Hematopoietic multipotent progenitor cell treated with erythropoietin and hydrocortisone succinate and interleukin-3 and kit ligand, for 6 days (in vitro differentiated cells): Measurements from ENCODE around the gene RNF13.
"Not testable (repeated sequence)": the region's sequence is repeated elsewhere in the genome, so short reads cannot be mapped to it uniquely, and the experiment has no call there.

ENCODE experiments used
- DNase-seq: peaks from one replicate; pipeline ENCODE4 v3.0.0-alpha.2; 2015

The RNF13 gene

GRCh38 chr3:149902498-149903139 lies 89.6 kb downstream of the RNF13 start:
- peak; percentile 63 for DNase-seq

- no peak for DNase-seq
Measured at GRCh38 chr3:149906036-149906435, 93.0 kb downstream of the RNF13 start.

GRCh38 chr3:149908424-149908957 lies 95.5 kb downstream of the RNF13 start:
- no peak for DNase-seq

GRCh38 chr3:149909923-149910322 lies 96.9 kb downstream of the RNF13 start:
- DNase-seq: no peak

- DNase-seq: no peak
Measured at GRCh38 chr3:149917124-149917667, 104.2 kb downstream of the RNF13 start.

- DNase-seq: no peak
Measured at GRCh38 chr3:149919509-149919908, 106.5 kb downstream of the RNF13 start.

GRCh38 chr3:149920119-149920518 lies 107.1 kb downstream of the RNF13 start:
- no peak for DNase-seq

- no peak for DNase-seq
Measured at GRCh38 chr3:149933008-149933407, 120.0 kb downstream of the RNF13 start.

GRCh38 chr3:149933858-149934257 lies 120.8 kb downstream of the RNF13 start:
- no peak for DNase-seq

- DNase-seq: no peak
Measured at GRCh38 chr3:149934524-149934923, 121.5 kb downstream of the RNF13 start.

GRCh38 chr3:149936812-149937230 lies 123.8 kb downstream of the RNF13 start:
- DNase-seq: peak; percentile 58

- DNase-seq: not testable (repeated sequence)
Measured at GRCh38 chr3:149938392-149939055, 125.5 kb downstream of the RNF13 start.

- no peak for DNase-seq
Measured at GRCh38 chr3:149941186-149941585, 128.2 kb downstream of the RNF13 start.

- DNase-seq: no peak
Measured at GRCh38 chr3:149941946-149942345, 128.9 kb downstream of the RNF13 start.

- DNase-seq: no peak
Measured at GRCh38 chr3:149942409-149942808, 129.4 kb downstream of the RNF13 start.

- not testable (repeated sequence) for DNase-seq
Measured at GRCh38 chr3:149943966-149944365, 131.0 kb downstream of the RNF13 start.

- no peak for DNase-seq
Measured at GRCh38 chr3:149947231-149947630, 134.2 kb downstream of the RNF13 start.

- no peak for DNase-seq
Measured at GRCh38 chr3:149949181-149949580, 136.2 kb downstream of the RNF13 start.

GRCh38 chr3:149954812-149955211 lies 141.8 kb downstream of the RNF13 start:
- no peak for DNase-seq

GRCh38 chr3:149955449-149955848 lies 142.4 kb downstream of the RNF13 start:
- no peak for DNase-seq

- no peak for DNase-seq
Measured at GRCh38 chr3:149957361-149958125, 144.5 kb downstream of the RNF13 start.

- DNase-seq: no peak
Measured at GRCh38 chr3:149958171-149958796, 145.3 kb downstream of the RNF13 start.

GRCh38 chr3:149959443-149959842 lies 146.4 kb downstream of the RNF13 start:
- DNase-seq: no peak
